GM11168 (cell line): ENCODE measurements around the gene POLR2H.

Source experiments
- in situ Hi-C: fragments of 300-500 bp; cut with MboI; formaldehyde crosslinking; loops from one replicate; pipeline ENCODE4 v1.12.0; 2022; ENCODE audit warnings: low sequenced_read_pairs; ENCODE audit not compliant: unreplicated experiment

The POLR2H gene

DNA sequence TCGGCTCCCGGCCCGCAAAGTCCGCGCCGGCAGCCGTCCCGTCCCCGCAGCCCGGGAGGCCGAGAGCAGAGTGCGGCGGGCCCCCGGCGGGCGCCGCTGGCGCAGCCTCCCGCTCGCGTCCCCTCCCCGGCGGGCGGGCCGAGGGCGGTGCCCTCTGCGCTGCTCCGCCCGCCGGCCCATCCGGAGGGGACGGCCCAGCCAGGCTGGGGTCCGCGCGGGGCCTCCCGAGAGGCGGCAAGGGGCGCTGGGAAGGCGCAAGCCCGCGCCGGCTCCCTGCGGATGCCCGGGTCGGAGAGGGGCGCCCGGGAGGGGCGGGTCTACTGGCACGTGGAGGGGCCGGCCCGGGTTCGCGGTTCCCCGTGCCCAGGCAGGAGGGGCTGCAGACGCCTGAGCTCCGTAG is at the start of gene POLR2H, which contains the start of gene CLCN2:
POLR2H (plus strand) TSS at position 179 of the 400 bp plus-strand sequence. CDS start 1,783 bp downstream, outside the sequence.
CLCN2 (minus strand) TSS at position 74 of the 400 bp plus-strand sequence. CDS start 126 bp downstream, outside the sequence.
- in situ Hi-C loops: no loop called here

DNA sequence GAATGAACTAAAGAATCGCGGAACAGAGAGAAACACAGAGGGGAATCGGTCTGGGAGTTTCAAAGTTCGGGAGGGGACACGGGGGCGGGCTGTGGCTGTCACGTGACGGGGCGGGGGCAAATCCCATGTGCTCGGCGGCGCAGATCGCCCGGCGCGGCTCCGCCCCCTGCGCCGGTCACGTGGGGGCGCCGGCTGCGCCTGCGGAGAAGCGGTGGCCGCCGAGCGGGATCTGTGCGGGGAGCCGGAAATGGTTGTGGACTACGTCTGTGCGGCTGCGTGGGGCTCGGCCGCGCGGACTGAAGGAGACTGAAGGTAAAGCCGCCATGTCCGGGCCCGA is 47.2 kb upstream of the POLR2H start, which contains the start of gene EIF4G1:
EIF4G1 (plus strand) TSS at position 244 of the 337 bp plus-strand sequence. CDS start 1,191 bp downstream, outside the sequence.
- in situ Hi-C loops: no loop called here

DNA sequence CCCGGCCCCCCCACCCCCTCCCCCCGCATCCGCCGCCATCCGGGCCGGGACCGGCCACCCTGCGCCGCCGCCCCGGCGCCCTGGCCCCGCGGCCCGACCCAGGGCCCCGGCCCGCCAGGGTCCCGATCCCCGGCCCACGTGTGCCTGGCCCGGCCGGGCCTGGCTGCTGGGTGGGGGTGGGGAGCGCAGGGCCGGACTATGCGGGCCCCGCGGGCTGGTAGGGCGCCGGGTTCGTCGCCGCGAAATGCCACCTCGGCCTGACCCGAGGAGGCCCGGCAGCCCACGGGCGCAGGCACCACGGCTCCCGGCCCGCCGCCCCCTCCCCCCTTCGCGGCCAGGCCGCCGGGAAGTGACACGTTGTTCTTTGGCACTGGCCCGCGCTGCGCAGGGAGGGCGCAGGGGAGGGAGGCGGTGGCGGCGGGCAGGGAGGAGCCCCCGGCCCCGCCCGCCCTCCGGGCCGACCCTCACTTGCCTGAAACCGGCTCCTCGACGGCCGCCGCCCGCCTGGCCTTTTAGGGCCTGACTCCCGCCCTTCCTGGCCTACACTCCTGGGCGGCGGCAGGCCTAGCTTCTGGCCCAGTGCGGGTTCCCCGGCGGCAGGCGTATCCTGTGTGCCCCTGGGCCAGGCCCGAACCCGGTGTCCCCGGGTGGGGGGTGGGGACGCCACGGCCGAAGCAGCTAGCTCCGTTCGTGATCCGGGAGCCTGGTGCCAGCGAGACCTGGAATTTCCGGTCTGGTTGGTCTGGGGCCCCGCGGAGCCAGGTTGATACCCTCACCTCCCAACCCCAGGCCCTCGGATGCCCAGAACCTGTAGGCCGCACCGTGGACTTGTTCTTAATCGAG is 46.6 kb upstream of the POLR2H start:
- in situ Hi-C loops: no loop called here

DNA sequence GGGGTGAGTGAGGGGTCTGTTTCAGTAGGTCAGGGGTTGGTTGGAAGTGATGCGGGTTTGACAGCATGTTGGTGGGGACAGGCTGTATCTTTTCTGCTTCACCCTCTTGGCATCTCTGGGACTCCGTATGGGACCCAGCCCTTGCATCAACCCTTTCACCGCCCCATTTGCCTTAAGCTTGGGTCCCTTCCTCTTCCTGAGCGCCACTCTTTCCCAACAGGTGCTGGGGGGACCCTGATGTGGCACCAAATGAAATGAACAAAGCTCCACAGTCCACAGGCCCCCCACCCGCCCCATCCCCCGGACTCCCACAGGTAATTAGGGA is 46.0 kb upstream of the POLR2H start:
- in situ Hi-C loops: no loop called here

DNA sequence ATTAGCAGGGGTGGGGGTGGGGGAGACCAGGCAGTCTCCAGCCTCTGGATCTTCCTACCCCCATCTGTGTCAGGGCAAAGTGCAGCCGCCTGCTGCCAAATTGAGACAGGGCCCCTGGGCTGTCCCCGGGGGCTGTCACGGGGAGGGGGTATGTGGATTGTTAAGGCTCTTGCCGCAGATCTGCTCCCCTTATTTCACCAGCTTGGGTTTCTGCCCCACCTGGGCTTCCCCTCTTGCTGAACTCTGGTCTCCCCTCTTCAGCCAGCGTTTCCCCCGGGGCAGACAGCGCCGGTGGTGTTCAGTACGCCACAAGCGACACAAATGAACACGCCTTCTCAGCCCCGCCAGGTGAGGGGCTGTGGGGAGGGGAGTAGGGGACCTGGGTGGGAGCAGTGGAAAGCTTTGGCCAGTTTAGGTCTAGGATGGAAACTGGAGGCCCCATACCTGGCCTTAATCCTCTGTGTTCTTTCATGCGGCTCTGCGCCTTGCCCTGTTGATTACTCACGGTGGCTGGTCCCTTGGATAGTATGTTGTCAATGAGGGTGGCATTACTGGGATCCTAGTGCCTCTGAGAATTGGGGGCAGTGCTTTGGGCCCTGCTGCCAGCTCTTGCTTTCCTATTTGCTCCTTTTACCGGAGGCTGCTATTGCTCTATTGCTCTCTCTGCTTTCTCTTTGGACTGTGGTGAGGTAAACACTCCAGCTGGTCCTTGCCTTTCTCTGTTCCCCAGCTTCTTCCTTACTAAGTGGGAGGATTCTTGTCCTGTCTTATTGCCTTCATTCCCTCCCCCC is 45.4 kb upstream of the POLR2H start:
- in situ Hi-C loops: no loop called here

DNA sequence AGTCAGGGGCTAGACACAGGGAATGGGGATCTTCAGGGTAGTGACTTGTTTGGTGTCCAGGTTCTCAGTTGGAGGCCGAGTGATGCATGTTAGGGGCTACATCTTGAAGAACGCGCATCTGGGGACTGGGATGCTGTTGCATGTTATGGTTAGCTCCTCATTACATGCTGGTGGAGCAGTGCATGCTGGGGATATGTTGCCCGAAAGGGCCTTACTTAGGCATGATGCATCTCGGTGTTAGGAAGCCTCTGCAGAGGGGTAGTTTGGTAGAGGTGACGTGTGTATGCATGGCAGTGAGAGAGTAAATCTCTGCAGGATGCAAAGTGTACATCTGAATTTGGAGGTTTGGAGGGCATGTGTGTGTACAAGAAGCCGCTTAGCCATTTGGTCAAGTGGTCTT is 44.7 kb upstream of the POLR2H start:
- in situ Hi-C loops: no loop called here

DNA sequence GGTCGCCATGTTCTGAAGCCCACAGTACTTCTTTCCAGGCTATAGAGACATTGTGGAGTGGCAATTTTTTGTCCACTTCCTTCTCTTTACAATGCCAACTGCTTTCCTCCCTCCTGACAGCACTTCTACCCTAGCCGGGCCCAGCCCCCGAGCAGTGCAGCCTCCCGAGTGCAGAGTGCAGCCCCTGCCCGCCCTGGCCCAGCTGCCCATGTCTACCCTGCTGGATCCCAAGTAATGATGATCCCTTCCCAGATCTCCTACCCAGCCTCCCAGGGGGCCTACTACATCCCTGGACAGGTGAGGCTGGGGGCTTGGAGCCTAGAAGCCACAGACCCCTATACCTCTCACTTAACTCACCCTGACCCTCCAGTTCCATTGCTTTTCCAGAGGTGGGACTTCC is 44.3 kb upstream of the POLR2H start:
- in situ Hi-C loops: no loop called here

DNA sequence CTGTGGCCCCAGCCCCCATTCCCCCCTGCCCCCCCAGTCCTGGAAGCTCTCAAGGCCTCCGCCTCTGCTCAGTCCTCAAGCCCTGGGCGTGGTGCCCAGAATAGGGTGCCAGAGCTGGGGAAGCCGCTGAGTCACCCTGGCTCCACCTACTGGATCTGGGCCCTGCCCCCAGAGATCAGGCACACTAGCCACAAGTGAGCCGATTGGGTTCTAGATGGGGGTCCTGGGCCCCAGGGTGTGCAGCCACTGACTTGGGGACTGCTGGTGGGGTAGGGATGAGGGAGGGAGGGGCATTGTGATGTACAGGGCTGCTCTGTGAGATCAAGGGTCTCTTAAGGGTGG is 41.4 kb upstream of the POLR2H start:
- in situ Hi-C loops: no loop called here

DNA sequence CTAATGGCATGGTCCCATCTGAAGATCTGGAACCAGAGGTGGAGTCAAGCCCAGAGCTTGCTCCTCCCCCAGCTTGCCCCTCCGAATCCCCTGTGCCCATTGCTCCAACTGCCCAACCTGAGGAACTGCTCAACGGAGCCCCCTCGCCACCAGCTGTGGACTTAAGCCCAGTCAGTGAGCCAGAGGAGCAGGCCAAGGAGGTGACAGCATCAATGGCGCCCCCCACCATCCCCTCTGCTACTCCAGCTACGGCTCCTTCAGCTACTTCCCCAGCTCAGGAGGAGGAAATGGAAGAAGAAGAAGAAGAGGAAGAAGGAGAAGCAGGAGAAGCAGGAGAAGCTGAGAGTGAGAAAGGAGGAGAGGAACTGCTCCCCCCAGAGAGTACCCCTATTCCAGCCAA is 39.8 kb upstream of the POLR2H start:
- in situ Hi-C loops: no loop called here

DNA sequence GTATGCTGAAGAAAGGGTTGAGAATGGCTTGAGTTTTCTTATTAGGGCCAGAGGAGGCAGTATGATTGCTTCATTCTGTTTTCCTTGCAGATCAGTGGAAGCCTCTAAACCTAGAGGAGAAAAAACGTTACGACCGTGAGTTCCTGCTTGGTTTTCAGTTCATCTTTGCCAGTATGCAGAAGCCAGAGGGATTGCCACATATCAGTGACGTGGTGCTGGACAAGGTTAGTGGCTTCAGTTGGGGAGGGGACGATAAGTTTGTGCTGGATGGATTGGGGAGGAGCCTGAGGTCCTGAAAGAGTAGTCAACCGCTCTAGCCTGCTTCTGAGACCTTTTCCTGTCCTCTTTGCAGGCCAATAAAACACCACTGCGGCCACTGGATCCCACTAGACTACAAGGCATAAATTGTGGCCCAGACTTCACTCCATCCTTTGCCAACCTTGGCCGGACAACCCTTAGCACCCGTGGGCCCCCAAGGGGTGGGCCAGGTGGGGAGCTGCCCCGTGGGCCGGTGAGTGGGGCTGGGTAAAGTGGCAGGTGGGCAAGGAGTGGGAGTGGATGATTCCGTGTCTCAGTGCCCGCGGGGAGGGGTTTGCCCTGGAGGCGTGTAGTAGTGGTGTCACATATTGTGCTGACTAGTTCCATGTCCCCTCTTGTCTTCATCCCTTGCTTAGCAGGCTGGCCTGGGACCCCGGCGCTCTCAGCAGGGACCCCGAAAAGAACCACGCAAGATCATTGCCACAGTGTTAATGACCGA is 38.6 kb upstream of the POLR2H start:
- in situ Hi-C loops: no loop called here

DNA sequence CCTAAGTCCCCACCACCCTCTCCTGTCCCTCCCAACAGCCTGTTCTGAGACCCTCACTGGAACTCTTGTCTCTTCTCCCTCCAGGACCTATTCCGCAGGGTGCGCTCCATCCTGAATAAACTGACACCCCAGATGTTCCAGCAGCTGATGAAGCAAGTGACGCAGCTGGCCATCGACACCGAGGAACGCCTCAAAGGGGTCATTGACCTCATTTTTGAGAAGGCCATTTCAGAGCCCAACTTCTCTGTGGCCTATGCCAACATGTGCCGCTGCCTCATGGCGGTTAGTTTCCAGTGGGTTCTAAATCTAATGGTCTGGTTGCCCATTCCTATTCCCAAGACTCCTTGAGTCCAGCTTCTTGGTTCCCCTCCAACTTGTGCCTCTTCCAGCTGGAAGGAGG is 37.8 kb upstream of the POLR2H start:
- in situ Hi-C loops: no loop called here

DNA sequence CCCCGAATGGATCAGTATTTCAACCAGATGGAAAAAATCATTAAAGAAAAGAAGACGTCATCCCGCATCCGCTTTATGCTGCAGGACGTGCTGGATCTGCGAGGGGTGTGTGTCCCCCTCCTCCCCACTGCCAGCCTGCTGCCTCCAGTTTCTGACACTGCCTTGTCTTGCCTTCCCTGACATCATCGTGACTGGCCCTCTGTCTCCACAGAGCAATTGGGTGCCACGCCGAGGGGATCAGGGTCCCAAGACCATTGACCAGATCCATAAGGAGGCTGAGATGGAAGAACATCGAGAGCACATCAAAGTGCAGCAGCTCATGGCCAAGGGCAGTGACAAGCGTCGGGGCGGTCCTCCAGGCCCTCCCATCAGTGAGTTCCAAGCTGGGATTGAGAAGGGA is 36.2 kb upstream of the POLR2H start:
- in situ Hi-C loops: no loop called here

DNA sequence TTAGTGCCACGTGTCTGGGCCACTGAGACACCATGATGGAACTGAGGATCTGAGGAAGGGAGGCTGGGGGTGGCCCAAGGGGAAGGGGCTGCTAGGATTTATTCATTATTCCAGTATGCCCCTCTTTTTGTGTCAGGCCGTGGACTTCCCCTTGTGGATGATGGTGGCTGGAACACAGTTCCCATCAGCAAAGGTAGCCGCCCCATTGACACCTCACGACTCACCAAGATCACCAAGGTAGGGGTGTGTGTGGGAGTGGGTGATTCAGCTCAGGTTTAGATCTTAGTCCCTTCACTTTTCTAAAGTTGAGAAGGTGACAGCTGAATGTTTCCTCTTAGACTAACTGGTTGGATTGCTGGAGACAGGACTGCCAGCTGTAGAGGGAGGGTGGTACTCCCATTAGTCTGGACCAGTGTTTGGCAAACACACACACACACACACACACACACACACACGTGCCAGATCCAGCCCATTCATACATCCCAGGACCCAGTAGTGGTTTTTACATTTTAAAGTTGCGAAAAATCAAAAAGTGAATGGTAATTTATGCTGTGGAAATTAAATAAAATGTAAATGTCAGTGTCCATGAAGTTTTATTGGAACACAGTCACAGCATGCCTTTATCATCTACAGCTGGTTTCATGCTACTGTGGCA is 35.7 kb upstream of the POLR2H start:
- in situ Hi-C loops: no loop called here

DNA sequence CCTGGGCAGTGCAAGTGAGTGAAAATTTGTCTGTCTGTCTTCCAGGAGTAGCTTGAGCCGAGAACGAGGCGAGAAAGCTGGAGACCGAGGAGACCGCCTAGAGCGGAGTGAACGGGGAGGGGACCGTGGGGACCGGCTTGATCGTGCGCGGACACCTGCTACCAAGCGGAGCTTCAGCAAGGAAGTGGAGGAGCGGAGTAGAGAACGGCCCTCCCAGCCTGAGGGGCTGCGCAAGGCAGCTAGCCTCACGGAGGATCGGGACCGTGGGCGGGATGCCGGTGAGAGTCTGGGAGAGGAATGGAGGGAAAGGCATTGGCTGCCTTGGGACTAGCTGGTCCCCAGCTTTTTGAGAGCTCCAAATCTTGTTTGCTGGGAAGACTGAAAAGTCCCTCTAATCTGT is 34.3 kb upstream of the POLR2H start:
- in situ Hi-C loops: no loop called here

DNA sequence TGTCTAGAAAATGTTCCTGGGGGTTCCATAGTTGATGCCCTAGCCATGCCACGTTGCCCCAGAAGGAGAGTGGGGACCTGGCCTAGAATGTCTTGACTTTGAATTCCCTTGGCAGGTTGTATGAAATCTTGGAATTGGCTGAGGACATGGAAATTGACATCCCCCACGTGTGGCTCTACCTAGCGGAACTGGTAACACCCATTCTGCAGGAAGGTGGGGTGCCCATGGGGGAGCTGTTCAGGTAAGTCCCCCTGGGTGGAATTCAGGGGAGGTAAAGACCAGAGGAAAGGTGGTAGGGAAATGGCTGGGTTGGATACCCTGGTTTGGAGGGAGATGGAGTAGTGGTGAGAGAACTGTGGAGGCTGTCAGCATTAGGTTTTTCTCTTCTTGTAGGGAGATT is 33.0 kb upstream of the POLR2H start:
- in situ Hi-C loops: no loop called here

DNA sequence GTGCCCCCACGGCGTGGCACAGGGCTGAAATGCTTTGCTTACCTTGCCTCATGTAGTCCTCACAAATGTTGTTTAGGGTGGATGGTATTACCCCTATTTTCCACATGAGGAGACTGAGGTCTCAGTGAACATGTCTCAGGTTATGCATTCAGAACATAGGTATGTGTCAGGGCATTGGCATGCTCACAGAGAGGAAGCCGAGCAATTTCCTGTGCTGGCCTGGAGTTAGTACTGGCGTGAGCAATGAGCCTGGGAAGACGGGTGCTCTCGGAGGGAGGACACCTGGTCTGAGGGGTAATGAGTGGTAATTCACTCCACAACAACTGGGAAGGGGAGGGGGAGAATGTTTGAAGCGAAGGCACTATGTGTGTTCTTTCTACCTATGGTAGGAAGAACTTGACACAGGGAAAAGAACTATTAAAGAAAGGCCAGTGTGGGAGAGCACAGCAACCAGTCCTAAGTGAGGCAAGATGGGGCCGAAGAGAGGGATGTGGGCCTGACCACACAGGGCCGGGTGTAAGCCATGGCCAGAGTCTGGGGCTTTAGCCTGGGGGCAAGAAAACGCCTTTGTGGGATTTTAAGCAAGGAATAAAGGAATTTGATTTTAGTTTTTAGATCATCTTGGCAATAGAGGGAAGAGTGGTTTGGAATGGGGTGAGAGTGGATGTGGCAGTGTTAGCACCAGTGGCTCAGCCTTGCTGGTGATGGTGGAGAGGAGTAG is 29.0 kb upstream of the POLR2H start:
- in situ Hi-C loops: no loop called here

DNA sequence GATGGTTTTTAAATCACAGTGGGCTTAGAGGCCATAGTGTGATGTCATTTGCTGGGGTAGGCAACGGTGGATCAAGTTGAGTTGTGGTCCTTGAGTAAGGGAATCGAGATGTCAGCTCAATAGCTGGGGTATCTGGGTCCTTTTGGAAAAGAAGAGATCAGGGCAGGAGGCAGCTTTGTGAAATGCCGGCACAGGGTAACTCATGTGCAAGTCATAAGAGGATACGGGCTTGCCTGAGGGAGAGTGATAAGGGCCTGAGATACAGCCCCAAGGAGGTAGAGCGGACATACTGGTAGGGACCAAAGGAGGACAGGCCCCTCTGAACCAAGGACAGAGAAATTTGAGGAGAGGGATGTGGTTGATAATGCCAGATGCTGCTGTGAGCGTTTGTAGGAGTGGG is 28.3 kb upstream of the POLR2H start:
- in situ Hi-C loops: no loop called here

DNA sequence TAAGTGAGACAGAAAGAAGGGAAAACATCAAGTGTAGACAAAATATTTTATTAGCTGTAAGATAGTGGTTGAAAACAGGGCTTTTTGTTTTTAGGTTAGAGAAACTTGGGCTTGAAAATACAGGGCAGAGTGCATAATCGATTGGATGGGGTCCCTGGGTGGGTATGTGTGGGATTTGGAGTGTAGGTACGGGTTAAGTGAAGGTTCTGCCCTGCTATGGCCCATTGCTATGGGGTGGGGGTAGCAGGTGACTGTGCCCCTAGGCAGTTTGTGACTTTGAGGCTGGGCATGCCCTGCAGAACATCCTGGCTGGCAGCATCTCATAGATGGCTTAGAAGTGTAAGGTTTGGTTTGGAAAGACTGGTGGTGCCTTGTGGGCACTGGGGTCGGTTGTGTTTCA is 27.8 kb upstream of the POLR2H start:
- in situ Hi-C loops: no loop called here

DNA sequence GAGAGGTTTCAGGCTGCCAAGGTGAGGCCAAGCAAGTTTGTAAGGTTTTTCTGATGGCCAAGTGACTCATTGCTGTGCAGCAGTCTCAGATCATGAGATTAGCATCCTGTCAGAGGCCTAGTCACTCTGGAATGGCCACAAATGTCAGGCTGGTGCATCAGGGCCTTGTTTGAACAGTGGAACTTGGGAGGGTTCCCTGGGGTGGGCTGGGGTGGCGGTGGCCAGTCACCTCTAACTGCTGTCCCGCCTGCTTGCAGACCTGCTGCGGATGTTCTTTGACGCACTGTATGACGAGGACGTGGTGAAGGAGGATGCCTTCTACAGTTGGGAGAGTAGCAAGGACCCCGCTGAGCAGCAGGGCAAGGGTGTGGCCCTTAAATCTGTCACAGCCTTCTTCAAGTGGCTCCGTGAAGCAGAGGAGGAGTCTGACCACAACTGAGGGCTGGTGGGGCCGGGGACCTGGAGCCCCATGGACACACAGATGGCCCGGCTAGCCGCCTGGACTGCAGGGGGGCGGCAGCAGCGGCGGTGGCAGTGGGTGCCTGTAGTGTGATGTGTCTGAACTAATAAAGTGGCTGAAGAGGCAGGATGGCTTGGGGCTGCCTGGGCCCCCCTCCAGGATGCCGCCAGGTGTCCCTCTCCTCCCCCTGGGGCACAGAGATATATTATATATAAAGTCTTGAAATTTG is 26.9 kb upstream of the POLR2H start:
- in situ Hi-C loops: no loop called here
